Glutamatergic neuron (in vitro differentiated cells): Measurements from ENCODE around the gene PELO. TPM values are rescaled to one million over a fixed set of nuclear protein-coding genes. Genes with fewer than 3 reads are reported as not detected.

Source experiments
- DNase-seq: peaks from one replicate; pipeline ENCODE4 v3.0.0; 2022
- H3K27ac Mint-ChIP-seq: one replicate; pipeline ENCODE4 v1.8.0; 2020; ENCODE audit warnings: mild to moderate bottlenecking, mixed read lengths, inconsistent platforms; ENCODE audit not compliant: unreplicated experiment
- H3K27me3 Mint-ChIP-seq: one replicate; pipeline ENCODE4 v1.8.0; 2020; ENCODE audit warnings: mild to moderate bottlenecking, moderate library complexity, mixed read lengths, inconsistent platforms; ENCODE audit not compliant: unreplicated experiment
- H3K36me3 Mint-ChIP-seq: one replicate; pipeline ENCODE4 v1.8.0; 2020; ENCODE audit warnings: mild to moderate bottlenecking, mixed read lengths, inconsistent platforms; ENCODE audit not compliant: unreplicated experiment
- H3K4me1 Mint-ChIP-seq: one replicate; pipeline ENCODE4 v1.8.0; 2020; ENCODE audit warnings: mild to moderate bottlenecking, low read depth, mixed read lengths, inconsistent platforms; ENCODE audit not compliant: unreplicated experiment
- H3K4me3 Mint-ChIP-seq: one replicate; pipeline ENCODE4 v1.8.0; 2020; ENCODE audit warnings: mild to moderate bottlenecking, mixed read lengths, inconsistent platforms; ENCODE audit not compliant: unreplicated experiment
- H3K9me3 Mint-ChIP-seq: one replicate; pipeline ENCODE4 v1.8.0; 2020; ENCODE audit warnings: mild to moderate bottlenecking, moderate library complexity, mixed read lengths, inconsistent platforms; ENCODE audit not compliant: unreplicated experiment
- CTCF ChIP-seq: fragments of 200-600 bp; sonication (generic); IDR thresholded peaks from one replicate; pipeline ENCODE4 v1.5.0; 2021; ENCODE audit not compliant: partially characterized antibody, unreplicated experiment
- total RNA-seq: library from RNA; stranded (reverse); fragmentation: NEBNext Ultra II Directional; extraction: Animal tissue kit (Norgen Biotek cat#: 25700); gene quantifications from one replicate; pipeline ENCODE4 v1.2.1, GENCODE V29; 2021; ENCODE audit not compliant: unreplicated experiment

Gene PELO
- total RNA-seq, 1 donor from 2014 or later: 7.5 TPM

DNA sequence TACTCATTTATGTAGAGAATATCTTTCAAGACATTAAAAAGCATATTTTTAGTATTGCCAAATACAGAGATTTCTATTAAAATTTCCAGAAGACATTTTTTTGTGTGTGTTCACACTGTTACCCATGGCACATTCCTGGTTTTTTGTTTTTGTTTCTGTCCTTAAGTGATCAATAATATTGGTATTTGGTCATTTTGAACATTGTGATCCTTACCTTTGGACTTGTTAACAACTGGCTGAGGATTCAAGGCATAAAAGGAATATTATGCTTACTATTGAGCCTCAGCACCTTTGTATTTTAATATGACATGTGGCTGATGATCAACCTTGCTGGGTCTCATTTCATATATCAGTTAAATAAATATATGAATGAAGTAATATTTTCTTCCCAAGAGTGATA, 41.9 kb downstream of the PELO start:
- no peak for DNase-seq
- no peaks in the 10 kb centered on the region for H3K27me3 Mint-ChIP-seq
- no peaks in the 10 kb centered on the region for H3K36me3 Mint-ChIP-seq
- no peak overlapping the region for H3K4me3 Mint-ChIP-seq
- H3K27ac Mint-ChIP-seq: no peak overlapping the region
- TF ChIP-seq CTCF: no peak
- H3K4me1 Mint-ChIP-seq: no peaks in the 10 kb centered on the region
- H3K9me3 Mint-ChIP-seq: peaks cover 2% of the 10 kb centered on the region

DNA sequence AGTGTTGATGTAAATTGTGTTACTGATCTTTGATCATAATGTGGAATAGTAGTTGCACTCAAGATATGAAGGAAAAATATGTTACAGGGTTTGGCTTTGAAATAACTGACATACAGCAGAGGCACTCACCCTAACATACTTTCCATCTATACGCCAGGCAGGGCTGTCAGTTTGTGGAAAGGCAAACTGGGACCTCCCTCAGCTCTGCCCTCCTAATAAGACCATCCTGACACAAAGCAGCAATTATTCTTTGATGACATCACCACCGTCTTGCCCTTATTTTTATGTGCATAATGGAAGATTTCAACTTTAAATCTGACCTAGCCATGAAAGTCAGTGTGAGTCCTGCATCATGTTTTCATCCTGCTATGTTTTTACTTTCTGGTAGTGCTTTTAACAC, 42.9 kb downstream of the PELO start:
- no peak for DNase-seq
- H3K9me3 Mint-ChIP-seq: peaks cover 2% of the 10 kb centered on the region
- no peaks in the 10 kb centered on the region for H3K27me3 Mint-ChIP-seq
- TF ChIP-seq CTCF: no peak
- no peak overlapping the region for H3K27ac Mint-ChIP-seq
- no peaks in the 10 kb centered on the region for H3K36me3 Mint-ChIP-seq
- no peak overlapping the region for H3K4me3 Mint-ChIP-seq
- H3K4me1 Mint-ChIP-seq: no peaks in the 10 kb centered on the region

DNA sequence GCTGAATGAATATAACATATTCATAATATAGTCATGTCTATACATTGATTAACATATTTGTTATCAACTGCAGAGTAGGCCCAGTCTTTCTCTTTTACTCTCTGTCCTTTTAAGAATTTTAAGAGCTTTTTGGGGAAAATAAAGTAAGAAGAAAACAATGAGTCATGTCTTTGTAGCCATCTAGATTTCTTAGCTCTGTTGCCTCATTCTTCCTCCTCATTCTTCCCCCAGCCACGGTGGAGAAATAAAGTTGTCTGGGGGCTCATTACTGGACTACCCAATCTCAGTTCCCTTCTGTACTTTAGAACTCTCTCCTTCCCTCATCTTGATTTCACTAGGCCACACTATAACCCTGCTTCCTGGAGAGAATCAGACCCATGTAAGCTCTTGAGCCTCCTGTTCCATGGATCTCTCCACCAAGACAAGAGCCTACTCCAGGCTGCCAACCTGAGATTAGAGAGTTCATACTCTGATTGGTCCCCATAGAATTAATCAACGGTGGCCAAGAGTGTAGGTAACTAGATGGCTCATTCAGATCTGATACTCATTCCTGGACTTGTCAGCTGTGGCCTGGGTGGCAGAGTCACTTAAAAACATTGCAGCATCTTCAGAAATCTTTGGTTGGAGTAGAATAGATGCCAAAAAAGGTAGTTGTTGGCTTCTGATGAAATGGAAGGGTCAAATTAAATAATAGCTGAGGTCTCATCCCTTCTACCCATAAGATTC, 44.2 kb downstream of the PELO start:
- H3K27me3 Mint-ChIP-seq: no peaks in the 10 kb centered on the region
- H3K4me1 Mint-ChIP-seq: no peaks in the 10 kb centered on the region
- H3K4me3 Mint-ChIP-seq: no peak overlapping the region
- DNase-seq: no peak
- H3K36me3 Mint-ChIP-seq: no peaks in the 10 kb centered on the region
- no peak overlapping the region for H3K27ac Mint-ChIP-seq
- H3K9me3 Mint-ChIP-seq: peaks cover 2% of the 10 kb centered on the region
- no peak for TF ChIP-seq CTCF

DNA sequence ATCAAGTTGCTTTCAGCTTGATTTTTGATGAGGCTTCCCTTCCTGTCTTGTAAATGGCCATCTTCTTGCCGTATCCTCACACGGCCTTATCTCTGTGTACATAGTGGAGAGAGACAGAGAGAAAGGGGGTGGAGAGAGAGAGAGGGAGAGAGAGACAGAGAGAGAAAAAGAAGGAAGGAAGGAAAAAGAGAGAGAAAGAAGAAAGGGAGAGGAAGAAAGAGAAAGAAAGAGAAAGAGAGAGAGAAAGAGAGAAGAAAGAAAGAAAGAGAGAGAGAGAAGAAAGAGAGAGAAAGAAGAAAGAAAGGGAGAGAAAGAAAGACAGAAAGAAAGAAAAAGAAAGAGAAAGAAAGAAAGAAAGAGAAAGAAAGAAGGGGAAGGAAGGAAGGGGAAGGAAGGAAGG, 46.6 kb downstream of the PELO start:
- Mint-ChIP-seq H3K27me3 (no peaks in the 10 kb centered on the region), H3K9me3 (no peaks in the 10 kb centered on the region), H3K4me1 (no peaks in the 10 kb centered on the region), H3K36me3 (no peaks in the 10 kb centered on the region), H3K4me3 (no peak overlapping the region), H3K27ac (no peak overlapping the region)
- no peak for DNase-seq
- TF ChIP-seq CTCF: no peak

GRCh38 chr5:52837068-52837467, 49.4 kb downstream of the PELO start:
- H3K36me3 Mint-ChIP-seq: no peaks in the 10 kb centered on the region
- TF ChIP-seq CTCF: no peak
- no peaks in the 10 kb centered on the region for H3K4me1 Mint-ChIP-seq
- no peak overlapping the region for H3K4me3 Mint-ChIP-seq
- no peaks in the 10 kb centered on the region for H3K9me3 Mint-ChIP-seq
- H3K27me3 Mint-ChIP-seq: no peaks in the 10 kb centered on the region
- no peak overlapping the region for H3K27ac Mint-ChIP-seq
- DNase-seq: no peak

Other genes starting within 250 kb of the PELO start
- gene ITGA1, start within 50 bp of the PELO start, total RNA-seq: 0.96 TPM
- gene ITGA2, start 201.4 kb downstream of the PELO start, total RNA-seq: not detected